Panc1 (cell line): ENCODE results near the gene MSH3.

Experiments used
- CTCF ChIP-seq: fragments of 450-650 bp; IDR thresholded peaks from 2 replicates; pipeline ENCODE4 v1.5.1; 2017; ENCODE audit warnings: mild to moderate bottlenecking
- REST ChIP-seq, 2 experiments: IDR thresholded peaks; 2 replicates each; pipeline ENCODE4 v1.6.1; 2011 to 2012; ENCODE audit warnings: low read depth in 2 of 2, control low read depth in 1 of 2, low read length in 1 of 2, mild to moderate bottlenecking in 1 of 2, moderate library complexity in 1 of 2; ENCODE audit not compliant: insufficient read depth in 1 of 2

- no peak for TF ChIP-seq CTCF
- TF ChIP-seq REST (IDR thresholded peaks at IDR 0.05; ENCODE audit: insufficient read depth in 1 of 2, low read depth in 2 of 2, low read length in 1 of 2) = no peak
Measured at GRCh38 chr5:80764786-80765185, 110.3 kb downstream of the MSH3 start.
